ENCODE measurements around the gene HDDC3.
"Not testable (repeated sequence)": the region's sequence is repeated elsewhere in the genome, so short reads cannot be mapped to it uniquely, and the experiment has no call there.

Gene HDDC3

GRCh38 chr15:90911906-90912769 lies 20.2 kb downstream of the HDDC3 start:
- no peak for DNase-seq (ENCODE audit: low read depth in 3 of 3, low spot score in 1 of 3)

GRCh38 chr15:90911302-90911623 lies 21.1 kb downstream of the HDDC3 start:
- DNase-seq (ENCODE audit: low read depth in 3 of 3, low spot score in 1 of 3) = no peak

- no peak for DNase-seq (ENCODE audit: low read depth in 3 of 3, low spot score in 1 of 3)
These were observed 21.7 kb downstream of the HDDC3 start for GRCh38 chr15:90910441-90911301.

DNA sequence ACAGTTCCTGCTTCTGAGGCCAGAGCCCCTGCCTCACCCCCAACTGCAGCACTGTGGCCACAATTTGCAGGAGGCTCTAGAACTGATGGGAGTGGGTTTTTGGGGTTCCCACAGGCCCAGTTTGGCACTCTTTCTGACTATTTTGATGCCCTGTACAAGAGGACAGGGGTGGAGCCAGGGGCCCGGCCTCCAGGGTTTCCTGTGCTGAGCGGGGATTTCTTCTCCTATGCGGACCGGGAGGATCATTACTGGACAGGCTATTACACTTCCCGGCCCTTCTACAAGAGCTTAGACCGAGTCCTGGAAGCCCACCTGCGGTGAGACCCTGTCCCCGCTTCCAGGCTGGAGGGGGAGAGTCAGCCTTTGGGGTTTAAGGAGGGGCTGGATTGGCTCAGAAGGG lies 22.4 kb downstream of the HDDC3 start:
- DNase-seq (ENCODE audit: low read depth in 3 of 3, low spot score in 1 of 3) = no peak

DNA sequence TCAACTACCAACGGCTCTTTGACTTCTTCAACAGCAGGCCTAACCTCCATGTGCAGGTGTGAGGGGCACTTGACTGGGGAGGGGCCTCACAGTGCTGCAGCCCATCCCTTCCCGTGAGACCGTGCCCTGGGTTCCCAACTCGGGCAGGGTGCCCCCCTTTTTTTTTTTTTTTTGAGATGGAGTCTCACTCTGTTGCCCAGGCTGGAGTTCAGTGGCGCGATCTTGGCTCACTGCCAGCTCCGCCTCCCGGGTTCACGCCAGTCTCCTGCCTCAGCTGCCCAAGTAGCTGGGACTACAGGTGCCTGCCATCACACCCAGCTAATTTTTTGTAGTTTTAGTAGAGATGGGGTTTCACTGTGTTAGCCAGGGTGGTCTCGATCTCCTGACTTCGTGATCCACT lies 22.9 kb downstream of the HDDC3 start:
- not testable (repeated sequence) for DNase-seq (ENCODE audit: low read depth in 3 of 3, low spot score in 1 of 3)

GRCh38 chr15:90907838-90908507 lies 24.4 kb downstream of the HDDC3 start:
- DNase-seq (ENCODE audit: low read depth in 3 of 3, low spot score in 1 of 3) = no peak

DNA sequence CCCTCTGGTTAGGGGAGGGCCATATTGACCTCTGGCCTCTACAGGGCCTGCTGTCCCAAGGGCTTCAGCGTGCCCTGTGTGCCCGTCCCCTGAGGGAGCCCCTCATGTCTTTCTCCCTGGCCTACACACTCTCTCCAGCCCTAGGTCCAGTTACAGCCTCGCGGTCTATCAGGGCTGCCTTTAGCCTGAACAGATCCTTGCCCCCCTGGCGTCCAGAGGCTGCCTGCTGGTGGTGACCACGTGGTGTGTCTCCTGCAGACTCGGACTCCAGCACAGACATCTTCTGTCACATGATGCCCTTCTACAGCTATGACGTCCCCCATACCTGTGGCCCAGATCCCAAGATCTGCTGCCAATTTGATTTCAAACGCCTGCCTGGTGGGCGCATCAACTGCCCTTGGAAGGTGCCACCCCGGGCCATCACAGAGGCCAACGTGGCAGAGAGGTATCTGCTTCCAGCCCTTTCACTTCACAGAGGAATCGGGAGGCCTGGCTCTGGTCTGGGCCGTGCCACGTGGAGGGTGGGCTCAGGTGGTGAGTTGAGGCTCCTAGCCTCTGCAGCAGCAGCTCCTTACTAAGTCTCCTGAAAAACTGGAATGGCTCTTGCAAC lies 25.2 kb downstream of the HDDC3 start:
- DNase-seq (ENCODE audit: low read depth in 3 of 3, low spot score in 1 of 3) = no peak

DNA sequence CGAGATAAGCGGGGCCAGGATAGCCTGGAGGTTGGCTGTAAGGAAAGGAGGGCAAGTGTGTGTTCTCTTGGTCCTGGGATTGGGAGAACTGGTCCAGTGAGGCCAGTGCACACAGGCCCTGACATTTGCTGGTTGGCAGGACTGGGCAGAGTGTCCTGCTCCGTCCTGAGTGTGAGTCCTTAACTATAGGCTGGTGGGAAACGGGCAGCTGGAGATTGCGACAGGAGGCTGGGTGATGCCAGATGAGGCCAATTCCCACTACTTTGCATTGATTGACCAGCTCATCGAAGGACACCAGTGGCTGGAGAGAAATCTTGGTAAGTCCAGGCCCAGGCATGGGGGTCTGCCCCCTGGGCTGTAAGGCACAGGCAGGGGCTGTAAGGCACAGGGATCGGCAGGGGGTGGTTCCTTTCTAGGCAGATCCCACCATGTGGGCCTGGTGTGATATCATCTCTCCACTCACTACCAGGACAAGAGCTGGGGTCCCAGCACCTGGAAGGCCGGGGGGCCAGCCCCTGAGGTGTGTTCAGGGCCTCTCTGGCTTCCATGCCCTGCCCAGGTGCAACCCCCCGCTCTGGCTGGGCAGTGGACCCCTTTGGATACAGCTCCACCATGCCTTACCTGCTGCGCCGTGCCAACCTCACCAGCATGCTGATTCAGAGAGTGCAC lies 26.0 kb downstream of the HDDC3 start:
- DNase-seq (ENCODE audit: low read depth in 3 of 3, low spot score in 1 of 3) = no peak

GRCh38 chr15:90905306-90906180 lies 26.8 kb downstream of the HDDC3 start:
- no peak for DNase-seq (ENCODE audit: low read depth in 3 of 3, low spot score in 1 of 3)

DNA sequence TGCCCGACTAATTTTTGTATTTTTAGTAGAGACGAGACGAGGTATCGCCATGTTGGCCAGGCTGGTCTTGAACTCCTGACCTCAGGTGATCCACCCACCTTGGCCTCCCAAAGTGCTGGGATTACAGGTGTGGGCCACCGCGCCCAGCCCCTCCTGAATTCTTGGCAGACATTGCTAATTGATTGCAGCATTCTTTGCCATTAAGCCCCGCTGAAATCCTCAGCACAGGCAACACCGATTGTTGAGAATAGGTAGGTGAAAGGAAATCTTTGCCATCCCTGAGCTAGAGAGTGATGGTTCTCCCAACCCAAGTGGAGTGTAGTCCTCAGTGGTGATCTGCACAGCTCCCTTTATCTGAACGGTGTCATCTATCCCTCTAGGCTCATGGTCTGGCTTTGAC lies 27.6 kb downstream of the HDDC3 start:
- DNase-seq (ENCODE audit: low read depth in 3 of 3, low spot score in 1 of 3) = no peak

DNA sequence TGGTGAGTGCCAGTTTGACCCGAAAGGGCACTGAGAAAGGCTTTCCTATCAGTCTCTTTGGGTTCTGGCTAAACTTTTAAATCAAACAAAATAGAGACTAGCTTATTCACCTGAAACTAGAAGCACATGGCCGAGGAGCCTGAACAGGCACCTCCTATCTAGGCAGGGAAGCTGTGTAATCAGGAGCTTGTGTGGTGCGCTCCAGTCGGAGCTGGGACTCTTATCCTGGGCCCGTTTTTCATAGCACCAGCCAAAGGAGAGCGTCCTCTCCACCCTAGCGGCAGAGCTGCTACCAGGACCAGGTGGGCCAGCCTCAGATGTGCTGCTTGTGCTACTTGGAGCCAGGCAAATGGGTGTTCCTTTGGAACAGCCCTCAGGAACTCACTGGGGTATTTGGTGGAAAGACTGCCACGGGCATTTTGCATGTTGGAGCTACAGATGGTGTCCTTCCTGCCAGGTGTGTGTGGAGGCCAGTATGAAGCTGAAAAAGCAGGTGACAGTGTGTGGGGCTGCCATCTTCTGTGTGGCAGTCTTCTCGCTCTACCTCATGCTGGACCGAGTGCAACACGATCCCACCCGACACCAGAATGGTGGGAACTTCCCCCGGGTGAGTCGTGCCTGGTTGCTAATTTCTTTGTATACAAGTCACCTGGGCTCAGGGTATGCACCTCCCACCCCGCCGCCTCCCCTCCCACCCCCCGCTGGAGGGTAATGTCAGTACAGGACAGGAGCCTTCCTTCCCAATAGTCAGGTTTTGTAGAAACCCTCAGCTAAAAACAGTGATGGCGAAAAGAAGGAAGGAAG lies 28.4 kb downstream of the HDDC3 start:
- no peak for DNase-seq (ENCODE audit: low read depth in 3 of 3, low spot score in 1 of 3)

- peak; percentile 13 to 71 (median 35) for DNase-seq (ENCODE audit: low read depth in 3 of 3, low spot score in 1 of 3)
These were observed 29.3 kb downstream of the HDDC3 start, which contains the start of gene MAN2A2 for GRCh38 chr15:90902840-90903732. Gene MAN2A2, plus strand, starts transcription at chr15:90903302. Its CDS starts 906 bp downstream, at chr15:90904208.

DNA sequence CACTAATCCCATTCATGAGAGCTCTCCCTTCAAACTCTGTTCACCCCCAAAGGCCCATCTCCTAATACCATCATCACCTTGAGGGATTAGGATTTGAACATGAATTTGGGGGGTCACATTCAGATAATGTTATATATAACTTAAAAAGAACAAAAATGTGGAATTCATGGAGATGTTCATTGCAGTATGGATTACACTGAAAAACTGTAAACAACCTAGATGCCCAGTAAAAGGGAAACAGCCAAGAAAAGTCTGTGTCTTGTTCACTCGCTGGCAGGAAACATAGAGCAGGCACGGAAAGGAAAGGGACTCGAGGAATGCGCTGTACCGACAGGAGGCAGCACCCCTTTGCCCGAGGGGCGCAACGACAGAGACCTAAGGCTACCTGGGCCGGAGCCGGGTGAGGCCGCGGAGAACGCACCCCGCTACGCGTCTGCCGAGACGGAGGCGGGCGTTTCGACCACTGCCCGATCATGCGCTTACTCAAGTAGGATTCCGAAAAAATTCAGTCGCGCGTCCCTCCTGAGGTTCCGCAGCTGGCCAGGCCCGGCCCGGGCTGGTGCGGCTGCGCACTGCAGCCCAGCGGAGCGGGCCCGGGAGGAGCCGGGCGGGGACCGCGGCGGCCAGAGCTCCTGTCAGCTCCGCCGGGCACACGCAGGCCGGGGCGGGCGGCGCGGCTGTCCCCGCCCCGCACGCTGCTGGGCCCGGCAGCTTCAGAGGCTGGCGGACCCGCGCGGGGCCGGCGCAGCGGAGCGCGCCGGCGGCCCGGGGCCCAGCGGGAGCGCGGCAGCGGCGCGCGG lies 30.1 kb downstream of the HDDC3 start:
- peak; percentile 28 to 52 (median 34) for DNase-seq (ENCODE audit: low read depth in 3 of 3, low spot score in 1 of 3)

DNA sequence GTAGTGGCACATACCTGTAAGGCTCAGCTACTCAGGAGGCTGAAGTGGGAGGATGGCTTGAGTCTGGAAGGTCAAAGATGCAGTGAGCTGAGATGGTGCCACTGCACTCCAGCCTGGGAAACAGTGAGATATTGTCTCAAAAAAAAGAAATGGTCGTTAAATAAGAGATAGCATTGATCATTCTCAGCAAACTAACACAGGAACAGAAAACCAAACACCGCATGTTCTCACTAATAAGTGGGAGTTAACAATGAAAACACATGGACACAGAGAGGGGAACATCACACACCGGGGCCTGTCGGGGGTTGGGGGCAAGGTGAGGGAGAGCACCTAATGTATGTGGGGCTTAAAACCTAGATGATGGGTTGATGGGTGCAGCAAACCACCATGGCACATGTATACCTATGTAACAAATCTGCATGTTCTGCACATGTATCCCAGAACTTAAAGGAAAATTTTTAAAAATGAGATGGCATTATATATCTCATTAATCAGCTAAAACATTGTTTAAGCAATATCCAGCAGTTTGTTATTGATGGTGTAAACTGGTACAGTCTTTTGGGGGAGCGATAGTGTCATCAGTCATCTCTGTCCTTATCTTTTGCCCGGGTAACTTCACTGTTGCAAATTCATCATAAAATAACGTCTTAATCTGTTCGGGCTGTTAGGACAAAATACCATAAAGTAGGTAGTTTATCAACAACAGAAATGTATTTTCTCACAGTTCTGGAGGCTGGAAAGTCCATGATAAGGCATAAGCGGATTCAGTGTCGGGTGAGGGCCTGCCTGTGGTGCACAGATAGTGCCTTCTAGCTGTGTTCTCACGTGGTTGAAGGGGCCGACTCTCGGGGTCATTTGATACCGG lies 30.9 kb downstream of the HDDC3 start:
- DNase-seq (ENCODE audit: low read depth in 3 of 3, low spot score in 1 of 3) = no peak

DNA sequence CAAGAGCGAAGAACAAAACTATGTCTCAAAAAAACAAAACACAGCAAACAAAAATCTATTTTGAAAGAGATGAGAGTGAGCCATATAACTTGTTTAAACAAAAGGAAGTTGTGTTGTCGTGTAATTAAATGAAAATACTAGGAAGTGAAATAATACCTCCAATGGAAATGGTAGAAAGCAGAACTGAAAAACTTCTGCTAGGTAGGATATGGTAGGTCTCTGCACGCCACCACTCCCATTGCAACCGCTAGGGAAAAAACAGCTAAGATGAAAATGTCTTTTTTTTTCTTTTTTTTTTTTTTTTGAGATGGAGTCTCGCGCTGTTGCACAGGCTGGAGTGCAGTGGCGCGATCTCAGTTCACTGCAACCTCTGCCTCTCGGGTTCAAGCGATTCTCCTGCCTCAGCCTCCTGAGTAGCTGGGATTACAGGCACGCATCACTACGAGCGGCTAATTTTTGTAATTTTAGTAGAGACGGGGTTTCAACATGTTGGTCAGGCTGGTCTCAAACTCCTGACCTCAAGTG lies 35.2 kb downstream of the HDDC3 start:
- not testable (repeated sequence) for DNase-seq (ENCODE audit: low read depth in 3 of 3, low spot score in 1 of 3)
